H1 (cell line): ENCODE measurements around the gene HES2. TPM values are rescaled to one million over a fixed set of nuclear protein-coding genes. Genes with fewer than 3 reads are reported as not detected.

Experiments
- CTCF ChIA-PET: fragments of 300-600 bp; sonication (Branson Sonifier 250); formaldehyde crosslinking; loops from one replicate; lab custom pipeline; 2021; ENCODE audit not compliant: partially characterized antibody; lab: Charles Lee
- POLR2A ChIA-PET: fragments of 300-600 bp; sonication (Branson Sonifier 250); formaldehyde crosslinking; loops from one replicate; lab custom pipeline; 2021; ENCODE audit warnings: inconsistent platforms; ENCODE audit not compliant: partially characterized antibody; lab: Charles Lee
- DNase-seq, 2 experiments: peaks; one replicate each; pipeline versions ENCODE4 v3.0.0 to v3.0.0-alpha.2; 2010 to 2022; ENCODE audit warnings: low spot score in 2 of 2, low read depth in 1 of 2, mixed read lengths in 1 of 2
- FAIRE-seq: peaks from 2 replicates; lab custom pipeline; 2011; peaks lifted over from hg19 to GRCh38; lab: Jason Lieb, UNC
- H2AFZ ChIP-seq: 2 replicates; pipeline ENCODE4 v1.8.1; 2012; ENCODE audit warnings: low read length, inconsistent platforms
- H2AK5ac ChIP-seq: 2 replicates; pipeline ENCODE4 v1.6.1; 2013; ENCODE audit warnings: low read depth, low read length
- H2BK120ac ChIP-seq: replicated peaks from 2 replicates; pipeline ENCODE3; 2013; ENCODE audit warnings: low read depth, low read length, inconsistent platforms
- H2BK12ac ChIP-seq: 2 replicates; pipeline ENCODE4 v1.6.1; 2013; ENCODE audit warnings: low read depth, low read length
- H2BK15ac ChIP-seq: 2 replicates; pipeline ENCODE4 v1.6.1; 2013; ENCODE audit warnings: low read length
- H2BK20ac ChIP-seq: 2 replicates; pipeline ENCODE4 v1.6.1; 2013; ENCODE audit warnings: low read length
- H2BK5ac ChIP-seq: 2 replicates; pipeline ENCODE4 v1.6.1; 2013; ENCODE audit warnings: low read depth, low read length
- H3K14ac ChIP-seq: 2 replicates; pipeline ENCODE4 v1.6.1; 2013; ENCODE audit warnings: inconsistent platforms; ENCODE audit not compliant: insufficient read length
- H3K18ac ChIP-seq: 2 replicates; pipeline ENCODE4 v1.6.1; 2013; ENCODE audit warnings: low read length; ENCODE audit errors: extremely low read depth
- H3K23ac ChIP-seq: 2 replicates; pipeline ENCODE4 v1.6.1; 2013; ENCODE audit warnings: inconsistent platforms; ENCODE audit not compliant: insufficient read length
- H3K23me2 ChIP-seq: 2 replicates; pipeline ENCODE4 v1.6.1; 2013; ENCODE audit warnings: low read depth, low read length
- H3K27ac ChIP-seq: 2 replicates; pipeline ENCODE4 v1.6.1; 2011; ENCODE audit warnings: low read depth, low read length, inconsistent platforms
- H3K27me3 ChIP-seq, 4 experiments: replicated peaks in 1 of 4; 1 replicate in 1 of 4; 2 replicates in 3 of 4; pipeline versions ENCODE4 v1.6.1 to v1.8.1; 2011 to 2013; ENCODE audit warnings: low read length in 3 of 4, mild to moderate bottlenecking in 3 of 4, inconsistent platforms in 2 of 4, mixed read lengths in 2 of 4, moderate library complexity in 1 of 4; ENCODE audit not compliant: control insufficient read depth in 3 of 4, insufficient read depth in 3 of 4; ENCODE audit errors: extremely low read depth in 1 of 4
- H3K36me3 ChIP-seq, 4 experiments: 2 replicates each; pipeline versions ENCODE4 v1.6.1 to v1.8.1; 2011 to 2013; ENCODE audit warnings: mild to moderate bottlenecking in 4 of 4, low read length in 3 of 4, moderate library complexity in 2 of 4, control low read depth in 1 of 4, inconsistent platforms in 1 of 4; ENCODE audit not compliant: insufficient read depth in 4 of 4, control insufficient read depth in 2 of 4
- H3K4ac ChIP-seq: replicated peaks from 2 replicates; pipeline ENCODE3; 2013; ENCODE audit warnings: low read length, low read depth, mixed read lengths, inconsistent platforms; ENCODE audit not compliant: insufficient read length
- H3K4me1 ChIP-seq, 4 experiments: replicated peaks in 1 of 4; 1 replicate in 1 of 4; 2 replicates in 3 of 4; pipeline versions ENCODE4 v1.6.1 to v1.8.1; 2011 to 2013; ENCODE audit warnings: low read length in 3 of 4, inconsistent platforms in 2 of 4, mixed read lengths in 1 of 4; ENCODE audit not compliant: insufficient read depth in 4 of 4, control insufficient read depth in 3 of 4
- H3K4me2 ChIP-seq, 2 experiments: 2 replicates each; pipeline versions ENCODE4 v1.6.1 to v1.8.1; 2011 to 2013; ENCODE audit warnings: low read depth in 2 of 2, low read length in 2 of 2, control low read depth in 1 of 2, inconsistent platforms in 1 of 2, mild to moderate bottlenecking in 1 of 2; ENCODE audit not compliant: insufficient read depth in 1 of 2
- H3K4me3 ChIP-seq, 4 experiments: fragments of 200-600, 300-600 bp in 1 of 4; sonication (generic), shearing (Covaris generic), sonication (Bioruptor Twin) in 1 of 4; 2 replicates each; pipeline versions ENCODE4 v1.5.1 to v1.8.1; 2011 to 2016; ENCODE audit warnings: low read length in 4 of 4, low read depth in 3 of 4, control low read depth in 2 of 4, inconsistent platforms in 2 of 4, mild to moderate bottlenecking in 2 of 4, mixed read lengths in 1 of 4, moderate library complexity in 1 of 4; ENCODE audit not compliant: insufficient read depth in 2 of 4; ENCODE audit errors: extremely low read depth in 1 of 4
- H3K56ac ChIP-seq: replicated peaks from 2 replicates; pipeline ENCODE3; 2013; ENCODE audit warnings: low read depth, mild to moderate bottlenecking, mixed read lengths, low read length, inconsistent platforms; ENCODE audit not compliant: insufficient read length
- H3K79me1 ChIP-seq: 2 replicates; pipeline ENCODE4 v1.6.1; 2013; ENCODE audit warnings: low read depth, low read length, control low read depth
- H3K79me2 ChIP-seq, 2 experiments: 2 replicates each; pipeline versions ENCODE4 v1.6.1 to v1.8.1; 2012 to 2013; ENCODE audit warnings: low read length in 2 of 2, mild to moderate bottlenecking in 2 of 2, inconsistent platforms in 1 of 2; ENCODE audit not compliant: insufficient read depth in 2 of 2, control insufficient read depth in 1 of 2
- H3K9ac ChIP-seq, 4 experiments: replicated peaks in 1 of 4; 1 replicate in 1 of 4; 2 replicates in 3 of 4; pipeline versions ENCODE4 v1.6.1 to v1.8.1; 2011 to 2013; ENCODE audit warnings: low read depth in 3 of 4, low read length in 3 of 4, control low read depth in 2 of 4, mild to moderate bottlenecking in 2 of 4, moderate library complexity in 2 of 4, inconsistent platforms in 1 of 4; ENCODE audit errors: extremely low read depth in 1 of 4
- H3K9me3 ChIP-seq, 2 experiments: 2 replicates each; pipeline versions ENCODE4 v1.6.1 to v1.8.1; 2012 to 2013; ENCODE audit warnings: mild to moderate bottlenecking in 2 of 2, moderate library complexity in 2 of 2, control low read depth in 1 of 2, inconsistent platforms in 1 of 2, low read depth in 1 of 2, low read length in 1 of 2, mixed read lengths in 1 of 2; ENCODE audit not compliant: insufficient read depth in 2 of 2
- H4K20me1 ChIP-seq, 2 experiments: replicated peaks in 1 of 2; 2 replicates each; pipeline versions ENCODE3 to v1.8.1; 2011 to 2013; ENCODE audit warnings: inconsistent platforms in 2 of 2, low read length in 2 of 2, mild to moderate bottlenecking in 1 of 2; ENCODE audit not compliant: insufficient read depth in 2 of 2, control insufficient read depth in 1 of 2
- H4K5ac ChIP-seq: 2 replicates; pipeline ENCODE4 v1.6.1; 2013; ENCODE audit warnings: low read length, low read depth, mixed read lengths, inconsistent platforms; ENCODE audit not compliant: insufficient read length
- H4K8ac ChIP-seq: 2 replicates; pipeline ENCODE4 v1.8.0; 2013; ENCODE audit warnings: mild to moderate bottlenecking, moderate library complexity, low read length, inconsistent platforms; ENCODE audit not compliant: insufficient read depth; ENCODE audit errors: extremely low read depth
- H4K91ac ChIP-seq: replicated peaks from 2 replicates; pipeline ENCODE3; 2013; ENCODE audit warnings: low read length, mixed read lengths, inconsistent platforms; ENCODE audit not compliant: insufficient read length
- CEBPB ChIP-seq: IDR thresholded peaks from 2 replicates; pipeline ENCODE4 v1.6.1; 2012; ENCODE audit warnings: low read depth, low read length
- CREB1 ChIP-seq: IDR thresholded peaks from 2 replicates; pipeline ENCODE4 v1.6.1; 2012; ENCODE audit warnings: inconsistent platforms
- EP300 ChIP-seq, 2 experiments: IDR thresholded peaks; 1 replicate in 1 of 2; 2 replicates in 1 of 2; pipeline ENCODE4 v1.6.1; 2011 to 2012; ENCODE audit warnings: low read depth in 2 of 2, low read length in 2 of 2, mild to moderate bottlenecking in 2 of 2, borderline replicate concordance in 1 of 2, inconsistent platforms in 1 of 2, moderate library complexity in 1 of 2
- GABPA ChIP-seq: IDR thresholded peaks from 2 replicates; pipeline ENCODE4 v1.6.1; 2011; ENCODE audit warnings: mild to moderate bottlenecking, low read length, moderate library complexity, borderline replicate concordance; ENCODE audit not compliant: insufficient read depth
- HDAC2 ChIP-seq, 2 experiments: fragments of 300-600 bp in 1 of 2; sonication (generic) in 1 of 2; IDR thresholded peaks; 2 replicates each; pipeline ENCODE4 v1.6.1; 2011 to 2012; ENCODE audit warnings: low read depth in 2 of 2, low read length in 2 of 2, mild to moderate bottlenecking in 2 of 2, moderate library complexity in 2 of 2, borderline replicate concordance in 1 of 2, inconsistent platforms in 1 of 2
- KDM1A ChIP-seq: fragments of 200-600, 300-600 bp; sonication (generic); IDR thresholded peaks from 2 replicates; pipeline ENCODE4 v1.7.1; 2016; ENCODE audit warnings: mild to moderate bottlenecking, low read length, borderline replicate concordance
- MAX ChIP-seq: IDR thresholded peaks from 2 replicates; pipeline ENCODE4 v1.6.1; 2012; ENCODE audit warnings: inconsistent platforms
- SAP30 ChIP-seq: fragments of 300-600 bp; sonication (generic); IDR thresholded peaks from 2 replicates; pipeline ENCODE4 v1.7.1; 2012; ENCODE audit warnings: low read length, moderate library complexity, mild to moderate bottlenecking, inconsistent platforms; ENCODE audit not compliant: insufficient read depth, insufficient replicate concordance
- SP4 ChIP-seq: IDR thresholded peaks from 2 replicates; pipeline ENCODE4 v1.6.1; 2012; ENCODE audit warnings: low read length, inconsistent platforms
- ZNF274 ChIP-seq: IDR thresholded peaks from 2 replicates; pipeline ENCODE4 v1.7.0; 2012; ENCODE audit warnings: low read length, borderline replicate concordance; ENCODE audit errors: extremely low read depth
- WGBS, 2 experiments: shearing (Covaris generic) in 1 of 2; methylation state at CpG; one replicate each; pipeline versions ENCODE4 v1.1.6 to v1.1.7; 2013 to 2015; ENCODE audit warnings: low lambda C conversion rate in 2 of 2, mixed read lengths in 2 of 2, inconsistent platforms in 1 of 2, low coverage in 1 of 2, missing lambda C conversion rate in 1 of 2; ENCODE audit not compliant: insufficient replicate concordance in 2 of 2, insufficient coverage in 1 of 2, insufficient read length in 1 of 2; ENCODE audit errors: extremely low coverage in 1 of 2, missing lambda C conversion rate in 1 of 2; 5-methylcytosine and 5-hydroxymethylcytosine counted together
- polyA plus RNA-seq, 7 experiments: library from polyadenylated mRNA; depleted of rRNA in 3 of 7; stranded (reverse) in 5 of 7; unstranded in 2 of 7; fragments of >200 nt in 5 of 7; fragments of 200-250 nt in 2 of 7; gene quantifications; 1 replicate in 5 of 7; 2 replicates in 1 of 7; 4 replicates in 1 of 7; pipeline versions ENCODE4 v1.2.1 to v1.2.3, GENCODE V29; 2011 to 2013; ENCODE audit warnings: missing spikeins in 2 of 7, mixed read lengths in 2 of 7
- total RNA-seq: library from RNA; stranded (reverse); fragmentation: NEBNext Ultra II Directional; extraction: Animal tissue kit (Norgen Biotek cat#: 25700); gene quantifications from 2 replicates; pipeline ENCODE4 v1.2.1, GENCODE V29; 2021

The HES2 gene
- total and polyA plus RNA-seq, 2 of the 8 experiments (the other 6 are each of a cell fraction or from before 2014, with no cell fraction given), result 0.15 to 0.53 TPM

GRCh38 chr1:6385488-6386191 is 34.1 kb downstream of the HES2 start:
- CTCF ChIA-PET, result interaction anchor here (1.1 to 58.4 kb wide), 10 partner anchors 11 to 140 kb away, joined by 3 to 1769 read pairs (median 6); no protein-coding TSS in a partner anchor
- peak overlapping the region in 3 of 4 experiments; percentile 18 to 44 (median 42); a peak in 4 of 7 replicates for H3K9ac ChIP-seq
- TF ChIP-seq MAX (peak; percentile 23; the same call in 1 of the 2 replicates), ZNF274 (no peak), EP300 (IDR thresholded peaks at IDR 0.05; ENCODE audit: borderline replicate concordance in 1 of 2, low read depth in 2 of 2, low read length in 2 of 2) (peak in 1 of 2 experiments; percentile 79; a peak in 1 of 3 replicates), HDAC2 (IDR thresholded peaks at IDR 0.05; ENCODE audit: borderline replicate concordance in 1 of 2, low read depth in 2 of 2, low read length in 2 of 2) (0 out of 4 replicates have a peak, but pooled peaks have one; percentile 22 to 49), CREB1 (peak; percentile 92), CEBPB (0 out of 2 replicates have a peak, but pooled peaks have one; percentile 17), SAP30 (no peak), SP4 (peak; percentile 63; the same call in 1 of the 2 replicates), GABPA (peak; percentile 82; the same call in 1 of the 2 replicates), KDM1A (no peak; the same call in 1 of the 2 replicates)

More at GRCh38 chr1:6385488-6386191, 34.1 kb downstream of the HES2 start:
- Histone ChIP-seq H3K4me2 (peak overlapping the region; percentile 59 to 66), H3K36me3 (no peaks in the 10 kb centered on the region), H3K27me3 (no peaks in the 10 kb centered on the region), H3K18ac (peak overlapping the region; percentile 98), H4K5ac (peak overlapping the region; percentile 42), H2AFZ (no peak overlapping the region), H2BK5ac (peak overlapping the region; percentile 97), H2AK5ac (peak overlapping the region; percentile 89; the same call in 1 of the 2 replicates), H4K20me1 (peaks cover 0 to 6% of the 10 kb centered on the region in 2 experiments), H3K23ac (no peak overlapping the region), H3K4me1 (peaks cover 14 to 26% (median 19%) of the 10 kb centered on the region in 4 experiments), H3K9me3 (no peaks in the 10 kb centered on the region), H2BK20ac (0 out of 2 replicates have a peak overlapping the region, but pooled peaks have one; percentile 90), H3K79me2 (peaks cover 8 to 80% of the 10 kb centered on the region in 2 experiments), H3K4me3 (peak overlapping the region in 3 of 4 experiments; percentile 25 to 42 (median 36); a peak in 5 of 8 replicates), H3K23me2 (no peaks in the 10 kb centered on the region; the same call in 1 of the 2 replicates), H3K79me1 (peaks cover 10% of the 10 kb centered on the region), H2BK15ac (peak overlapping the region; percentile 97), H2BK120ac (no peak overlapping the region), H3K14ac (no peak overlapping the region), H2BK12ac (peak overlapping the region; percentile 95), H3K4ac (no peak overlapping the region), H3K56ac (no peak overlapping the region), H4K8ac (peak overlapping the region; percentile 90; the same call in 1 of the 2 replicates), H3K27ac (peak overlapping the region; percentile 83), H4K91ac (peak overlapping the region; percentile 80)
- DNase-seq (peak; percentile 78 to 88), FAIRE-seq (peak; percentile 42)
- POLR2A ChIA-PET, result interaction anchor here (1.0 to 3.7 kb wide), 7 partner anchors 9 to 146 kb away, joined by 3 to 26 read pairs (median 4); partner anchors contain the start of genes ACOT7 and HES2
- 50% methylated on average over 18 of the region's 22 CpGs; no CpG with 5 or more reads in 1 of the 2 experiments for WGBS, 2 experiments
